Left ventricle myocardium inferior (tissue), 1 donor: ENCODE measurements around the gene CXCL6. TPM values are rescaled to one million over a fixed set of nuclear protein-coding genes. Genes with fewer than 3 reads are reported as not detected.

ENCODE experiments used
- DNase-seq: peaks from one replicate; pipeline ENCODE4 v3.0.0-alpha.2; 2020
- H3K27ac ChIP-seq: fragments of 200-600 bp; replicated peaks from 2 replicates; pipeline ENCODE4 v1.8.0; 2021
- H3K27me3 ChIP-seq: fragments of 200-600 bp; 2 replicates; pipeline ENCODE4 v1.8.0; 2021; ENCODE audit warnings: low read depth
- H3K36me3 ChIP-seq: fragments of 200-600 bp; 2 replicates; pipeline ENCODE4 v1.8.0; 2021
- H3K4me1 ChIP-seq: fragments of 200-600 bp; 2 replicates; pipeline ENCODE4 v1.8.0; 2021
- H3K4me3 ChIP-seq: fragments of 200-600 bp; 2 replicates; pipeline ENCODE4 v1.8.0; 2021; ENCODE audit warnings: mild to moderate bottlenecking, moderate library complexity
- H3K9me3 ChIP-seq: fragments of 200-600 bp; replicated peaks from 2 replicates; pipeline ENCODE4 v1.8.0; 2021
- intact Hi-C: fragments of 100-400 bp; cut with micrococcal nuclease; formaldehyde crosslinking; loops from one replicate; pipeline ENCODE4 v1.11.0; 2022
- total RNA-seq: library from RNA; stranded (reverse); fragmentation: NEBNext Ultra II Directional; extraction: Animal tissue kit (Norgen Biotek cat#: 25700); gene quantifications from one replicate; pipeline ENCODE4 v1.2.1, GENCODE V29; 2021
- TF ChIP-seq, protein P1 (sequence below): fragments of 200-600 bp; IDR thresholded peaks from 2 replicates; pipeline ENCODE4 v1.8.0; 2021; ENCODE audit warnings: antibody characterized with exemption, mild to moderate bottlenecking, borderline replicate concordance
- donor health status: DM: no; HTN: yes; CAD: no; lungs with severe emphysema.

Gene CXCL6
- total RNA-seq, 1 donor from 2014 or later = not detected

GRCh38 chr4:73803213-73803612 is 33.3 kb upstream of the CXCL6 start:
- TF ChIP-seq, protein P1, sequence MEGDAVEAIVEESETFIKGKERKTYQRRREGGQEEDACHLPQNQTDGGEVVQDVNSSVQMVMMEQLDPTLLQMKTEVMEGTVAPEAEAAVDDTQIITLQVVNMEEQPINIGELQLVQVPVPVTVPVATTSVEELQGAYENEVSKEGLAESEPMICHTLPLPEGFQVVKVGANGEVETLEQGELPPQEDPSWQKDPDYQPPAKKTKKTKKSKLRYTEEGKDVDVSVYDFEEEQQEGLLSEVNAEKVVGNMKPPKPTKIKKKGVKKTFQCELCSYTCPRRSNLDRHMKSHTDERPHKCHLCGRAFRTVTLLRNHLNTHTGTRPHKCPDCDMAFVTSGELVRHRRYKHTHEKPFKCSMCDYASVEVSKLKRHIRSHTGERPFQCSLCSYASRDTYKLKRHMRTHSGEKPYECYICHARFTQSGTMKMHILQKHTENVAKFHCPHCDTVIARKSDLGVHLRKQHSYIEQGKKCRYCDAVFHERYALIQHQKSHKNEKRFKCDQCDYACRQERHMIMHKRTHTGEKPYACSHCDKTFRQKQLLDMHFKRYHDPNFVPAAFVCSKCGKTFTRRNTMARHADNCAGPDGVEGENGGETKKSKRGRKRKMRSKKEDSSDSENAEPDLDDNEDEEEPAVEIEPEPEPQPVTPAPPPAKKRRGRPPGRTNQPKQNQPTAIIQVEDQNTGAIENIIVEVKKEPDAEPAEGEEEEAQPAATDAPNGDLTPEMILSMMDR = no peak
- no peak for DNase-seq
- H3K27ac ChIP-seq = no peak overlapping the region

GRCh38 chr4:73810191-73810590 is 26.3 kb upstream of the CXCL6 start:
- intact Hi-C loops = no loop called here
- H3K9me3 ChIP-seq = no peaks in the 10 kb centered on the region
- no peak for DNase-seq
- no peak overlapping the region for H3K4me3 ChIP-seq
- no peaks in the 10 kb centered on the region for H3K4me1 ChIP-seq
- TF ChIP-seq, protein P1 = no peak
- no peak overlapping the region for H3K27ac ChIP-seq
- no peaks in the 10 kb centered on the region for H3K36me3 ChIP-seq
- H3K27me3 ChIP-seq = no peaks in the 10 kb centered on the region

More at GRCh38 chr4:73803213-73803612, 33.3 kb upstream of the CXCL6 start:
- H3K4me1 ChIP-seq = no peaks in the 10 kb centered on the region
- H3K4me3 ChIP-seq = no peak overlapping the region
- peaks cover 44% of the 10 kb centered on the region for H3K9me3 ChIP-seq
- intact Hi-C loops = no loop called here
- no peaks in the 10 kb centered on the region for H3K36me3 ChIP-seq
- H3K27me3 ChIP-seq = no peaks in the 10 kb centered on the region

DNA sequence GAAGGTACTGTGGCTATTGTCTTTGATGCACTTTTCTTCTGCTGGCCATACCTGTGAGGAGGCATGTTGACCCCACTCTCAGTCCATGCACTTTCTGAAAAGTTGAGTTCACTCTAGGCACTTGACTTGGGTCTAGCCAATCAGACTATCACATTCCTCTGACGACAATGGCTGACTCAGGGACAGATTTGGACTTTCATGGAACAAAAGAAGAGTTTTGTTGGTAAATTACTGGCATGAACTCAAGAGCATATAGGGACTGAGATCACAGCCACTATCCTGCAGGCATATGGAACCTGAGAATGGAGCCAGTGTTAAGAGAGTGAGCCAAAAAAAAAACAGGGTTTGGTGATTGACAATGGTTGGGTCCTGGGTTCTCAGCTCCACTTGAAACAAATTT is 24.6 kb upstream of the CXCL6 start:
- no peaks in the 10 kb centered on the region for H3K9me3 ChIP-seq
- H3K36me3 ChIP-seq = no peaks in the 10 kb centered on the region
- no peak overlapping the region for H3K27ac ChIP-seq
- intact Hi-C loops = no loop called here
- H3K4me3 ChIP-seq = no peak overlapping the region
- TF ChIP-seq, protein P1 = no peak
- no peak for DNase-seq
- H3K27me3 ChIP-seq = no peaks in the 10 kb centered on the region
- no peaks in the 10 kb centered on the region for H3K4me1 ChIP-seq

DNA sequence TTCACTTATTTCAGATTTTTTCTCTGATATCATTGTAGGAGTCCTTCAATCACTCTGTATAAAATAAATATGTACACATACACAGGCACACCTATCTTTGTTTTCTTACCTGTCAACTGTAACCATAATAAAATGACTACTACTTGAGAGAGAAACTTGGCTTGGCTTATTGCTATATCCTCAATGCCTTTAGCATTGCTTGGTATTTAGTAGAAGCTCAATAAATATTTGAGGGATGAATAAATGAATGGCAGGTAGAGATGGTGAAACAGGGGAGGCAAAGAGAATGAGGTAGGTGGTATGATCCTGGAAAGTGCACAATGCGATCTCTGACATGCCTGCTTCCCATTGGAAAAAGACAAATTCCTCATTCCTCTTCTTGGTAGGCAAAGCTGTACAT is 21.8 kb upstream of the CXCL6 start:
- H3K9me3 ChIP-seq = no peaks in the 10 kb centered on the region
- H3K4me3 ChIP-seq = no peak overlapping the region
- no peak for DNase-seq
- TF ChIP-seq, protein P1 = no peak
- H3K4me1 ChIP-seq = no peaks in the 10 kb centered on the region
- no peaks in the 10 kb centered on the region for H3K36me3 ChIP-seq
- intact Hi-C loops = no loop called here
- no peak overlapping the region for H3K27ac ChIP-seq
- H3K27me3 ChIP-seq = no peaks in the 10 kb centered on the region

- Histone ChIP-seq H3K27me3 (no peaks in the 10 kb centered on the region), H3K9me3 (no peaks in the 10 kb centered on the region), H3K4me1 (no peaks in the 10 kb centered on the region), H3K27ac (no peak overlapping the region), H3K4me3 (no peak overlapping the region), H3K36me3 (no peaks in the 10 kb centered on the region)
- no peak for DNase-seq
- intact Hi-C loops = no loop called here
- TF ChIP-seq, protein P1 = no peak
These were observed 21.3 kb upstream of the CXCL6 start for GRCh38 chr4:73815145-73815544.

DNA sequence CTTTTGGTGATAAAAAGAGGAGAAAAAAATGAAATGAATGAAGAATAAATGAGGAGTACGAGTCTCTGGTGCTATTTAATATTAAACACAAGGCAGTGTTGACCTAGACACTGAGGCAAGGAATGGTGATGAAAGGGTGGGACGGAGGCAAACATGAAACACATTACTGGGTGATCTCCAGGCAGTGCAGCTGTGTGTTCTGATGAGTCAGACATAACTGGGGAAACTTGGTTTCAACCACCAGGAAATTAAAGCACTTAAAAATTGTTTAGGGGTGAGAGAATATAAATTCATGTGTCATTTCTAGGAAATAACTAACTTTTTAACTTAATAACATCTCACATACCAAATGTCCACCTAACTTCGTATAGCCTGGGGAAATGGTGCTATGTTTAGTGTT is 19.7 kb upstream of the CXCL6 start:
- no peaks in the 10 kb centered on the region for H3K4me1 ChIP-seq
- H3K27me3 ChIP-seq = no peaks in the 10 kb centered on the region
- H3K27ac ChIP-seq = no peak overlapping the region
- no peaks in the 10 kb centered on the region for H3K36me3 ChIP-seq
- H3K9me3 ChIP-seq = no peaks in the 10 kb centered on the region
- DNase-seq = no peak
- H3K4me3 ChIP-seq = no peak overlapping the region
- intact Hi-C loops = no loop called here
- TF ChIP-seq, protein P1 = no peak
